HG03571 (cell line): Measurements from ENCODE around the gene NPDC1.

Source experiments
- ATAC-seq: cut with Tn5 transposase; IDR thresholded peaks from one replicate; pipeline ENCODE4 v1.9.1; 2021; ENCODE audit not compliant: unreplicated experiment

NPDC1 gene

DNA sequence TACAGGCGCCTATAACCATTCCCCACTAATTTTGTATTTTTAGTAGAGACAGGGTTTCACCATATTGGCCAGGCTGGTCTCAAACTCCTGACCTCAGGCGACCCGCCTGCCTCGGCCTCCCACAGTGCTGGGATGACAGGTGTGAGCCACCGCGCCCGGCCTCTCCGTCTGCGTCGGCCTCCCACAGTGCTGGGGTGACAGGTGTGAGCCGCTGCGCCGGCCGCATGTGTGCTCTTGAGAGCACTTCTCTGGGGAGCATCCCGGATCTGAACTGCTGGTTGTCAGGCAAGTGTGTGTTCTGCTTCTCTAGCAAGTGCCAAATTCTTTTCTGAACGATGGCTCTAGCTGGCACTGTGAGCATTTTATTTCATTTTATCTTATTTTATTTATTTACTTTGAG lies 11.6 kb upstream of the NPDC1 start:
- no peak for ATAC-seq

DNA sequence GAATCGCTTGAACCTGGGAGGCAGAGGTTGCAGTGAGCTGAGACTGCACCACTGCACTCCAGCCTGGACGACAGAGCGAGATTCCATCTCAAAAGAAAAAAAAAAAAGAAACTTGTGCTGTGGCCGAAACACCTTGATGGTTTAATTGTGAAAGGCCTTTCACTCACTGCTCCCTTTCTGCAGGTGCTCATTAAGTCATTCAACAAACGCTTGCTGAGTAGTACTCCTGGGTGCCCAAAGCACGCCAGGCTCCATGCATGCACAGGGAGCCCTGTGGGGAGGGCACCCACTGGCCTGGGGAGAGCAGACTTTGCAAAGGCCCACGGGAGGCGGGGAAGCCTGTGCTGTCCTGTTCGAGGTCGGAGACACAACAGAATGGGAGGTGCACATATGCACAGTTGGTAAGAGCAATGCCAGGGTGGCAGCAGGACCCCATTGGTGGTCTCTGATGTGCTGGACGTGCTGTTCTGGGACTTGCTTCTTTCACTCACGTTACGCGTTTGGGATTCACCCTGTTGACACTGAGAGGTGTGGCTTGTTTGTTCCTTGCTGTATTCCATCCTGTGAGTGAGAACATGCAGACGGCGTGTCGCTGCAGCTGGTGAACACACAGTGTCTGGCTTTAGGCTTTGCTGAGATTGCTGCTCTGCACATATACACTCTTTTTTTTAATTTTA lies 10.9 kb upstream of the NPDC1 start:
- no peak for ATAC-seq

DNA sequence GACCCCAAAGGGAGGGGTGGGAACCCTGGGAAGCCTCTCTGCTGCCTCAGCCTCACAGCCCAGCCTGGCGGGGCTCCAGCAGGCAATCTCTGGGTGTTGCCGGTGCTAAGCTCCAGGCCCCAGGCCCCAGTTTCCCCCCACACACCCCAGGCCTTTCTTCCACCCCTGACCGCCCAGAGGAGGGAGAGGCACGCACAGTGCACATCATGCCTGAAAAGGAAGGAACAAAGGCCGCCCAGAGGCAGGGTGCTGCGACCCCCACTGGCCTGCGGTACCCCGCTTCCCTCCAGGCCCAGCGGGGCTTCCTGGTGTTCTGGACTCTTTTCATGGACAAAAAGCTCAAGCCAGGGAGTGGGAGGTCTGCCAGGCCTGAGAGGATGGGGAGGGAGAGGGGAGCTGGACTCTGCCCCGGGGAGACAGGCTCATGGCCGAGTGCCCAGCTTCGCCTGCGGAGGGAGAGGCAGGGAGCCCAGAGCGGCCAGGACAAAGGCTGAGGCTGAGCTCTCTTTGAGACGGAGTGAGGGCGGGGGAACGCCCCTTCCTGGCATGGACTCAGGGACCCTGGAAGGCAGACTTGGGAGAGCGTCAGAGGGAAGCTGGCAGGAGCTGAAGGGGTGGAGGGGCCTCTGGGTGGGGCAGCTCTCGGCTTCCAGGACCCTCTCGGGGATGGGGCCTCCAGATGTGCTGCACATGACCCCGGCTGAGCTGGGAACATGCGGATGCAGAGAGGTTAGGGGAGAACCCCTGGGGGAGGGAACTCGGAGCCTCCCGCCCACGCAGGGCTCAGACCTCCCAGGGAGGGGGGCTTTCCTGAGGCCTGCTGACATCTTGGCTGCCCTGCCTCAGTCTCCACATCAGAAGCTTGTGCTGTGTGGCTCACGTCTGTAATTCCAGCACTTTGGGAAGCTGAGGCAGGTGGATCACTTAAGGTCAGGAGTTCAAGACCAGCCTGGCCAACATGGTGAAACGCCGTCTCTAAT lies 9.7 kb upstream of the NPDC1 start:
- ATAC-seq = no peak

DNA sequence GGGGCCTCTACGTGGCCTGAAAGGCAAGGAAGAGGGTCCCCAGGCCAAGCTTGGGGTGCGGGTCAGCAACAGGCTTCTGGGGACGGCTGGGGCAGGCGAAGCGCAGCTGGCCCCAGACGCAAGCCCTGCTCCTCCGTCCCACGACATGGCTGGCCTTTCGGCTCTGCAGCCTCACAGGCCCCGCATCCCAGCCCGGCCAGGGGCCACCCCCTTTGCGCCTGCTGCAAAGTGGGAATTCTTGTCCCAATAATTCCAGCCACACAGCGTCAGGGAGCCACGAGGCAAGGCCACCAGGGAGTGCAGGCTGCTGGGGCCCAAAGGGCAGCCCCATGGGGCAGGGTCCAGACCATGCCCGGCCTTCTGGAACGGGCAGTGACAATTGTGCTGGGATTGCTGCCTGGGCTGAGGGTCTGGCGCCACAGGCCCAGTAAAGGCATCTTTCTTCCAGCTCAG lies 9.0 kb upstream of the NPDC1 start:
- no peak for ATAC-seq

DNA sequence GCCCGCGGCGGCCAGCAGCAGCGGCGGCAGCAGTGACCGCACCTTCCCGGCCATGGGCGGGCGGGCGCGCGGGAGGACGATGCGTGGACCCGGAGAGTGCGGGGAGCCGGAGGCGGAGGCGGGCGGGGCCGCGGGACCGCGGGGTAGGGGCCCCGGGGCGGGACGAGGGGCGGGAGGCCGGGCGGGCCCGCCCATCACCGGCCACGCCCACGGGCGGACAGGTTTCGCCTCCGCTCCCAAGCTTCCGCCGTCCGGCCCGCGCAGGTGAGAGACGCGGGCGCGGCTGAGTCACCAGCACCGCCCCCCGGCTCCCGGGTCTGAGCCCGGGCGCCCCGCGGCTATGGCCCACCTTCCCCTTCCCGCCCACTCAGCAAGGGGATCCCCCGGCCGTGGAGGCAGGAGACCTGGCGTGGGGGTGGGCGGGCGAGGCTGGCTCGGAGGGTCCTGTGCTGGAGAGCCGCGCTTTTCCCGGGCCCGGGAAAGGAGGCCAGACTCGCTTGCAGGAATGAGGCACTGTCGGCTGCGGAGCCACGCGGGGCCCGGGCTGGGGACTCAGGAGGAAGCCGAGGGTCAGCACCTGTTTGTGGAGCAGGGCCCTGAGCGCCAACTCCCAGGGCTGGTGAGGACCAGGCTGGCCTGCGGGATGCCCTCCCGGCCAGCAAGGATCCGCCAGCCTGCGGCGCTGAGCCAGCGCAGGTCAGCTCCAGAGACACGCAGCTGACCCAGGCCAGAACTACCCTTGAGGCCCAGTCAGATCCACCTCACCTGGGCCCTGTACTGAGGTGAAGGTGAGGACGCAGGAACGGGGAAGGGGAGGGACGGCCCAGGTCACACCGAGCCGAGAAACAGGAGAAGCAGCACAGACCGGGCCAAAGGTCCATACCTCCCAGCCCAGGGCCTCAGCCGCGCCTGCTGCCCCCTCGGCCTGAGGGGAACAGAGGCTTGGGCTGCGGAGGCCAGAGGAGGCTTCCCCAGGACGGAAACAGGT lies 8.3 kb upstream of the NPDC1 start, which contains the start of gene ENTPD2:
TSS of gene ENTPD2 (minus strand) at position 118 of the 988 bp plus-strand sequence. CDS start at position 54, 64 bp downstream.
- no peak for ATAC-seq

DNA sequence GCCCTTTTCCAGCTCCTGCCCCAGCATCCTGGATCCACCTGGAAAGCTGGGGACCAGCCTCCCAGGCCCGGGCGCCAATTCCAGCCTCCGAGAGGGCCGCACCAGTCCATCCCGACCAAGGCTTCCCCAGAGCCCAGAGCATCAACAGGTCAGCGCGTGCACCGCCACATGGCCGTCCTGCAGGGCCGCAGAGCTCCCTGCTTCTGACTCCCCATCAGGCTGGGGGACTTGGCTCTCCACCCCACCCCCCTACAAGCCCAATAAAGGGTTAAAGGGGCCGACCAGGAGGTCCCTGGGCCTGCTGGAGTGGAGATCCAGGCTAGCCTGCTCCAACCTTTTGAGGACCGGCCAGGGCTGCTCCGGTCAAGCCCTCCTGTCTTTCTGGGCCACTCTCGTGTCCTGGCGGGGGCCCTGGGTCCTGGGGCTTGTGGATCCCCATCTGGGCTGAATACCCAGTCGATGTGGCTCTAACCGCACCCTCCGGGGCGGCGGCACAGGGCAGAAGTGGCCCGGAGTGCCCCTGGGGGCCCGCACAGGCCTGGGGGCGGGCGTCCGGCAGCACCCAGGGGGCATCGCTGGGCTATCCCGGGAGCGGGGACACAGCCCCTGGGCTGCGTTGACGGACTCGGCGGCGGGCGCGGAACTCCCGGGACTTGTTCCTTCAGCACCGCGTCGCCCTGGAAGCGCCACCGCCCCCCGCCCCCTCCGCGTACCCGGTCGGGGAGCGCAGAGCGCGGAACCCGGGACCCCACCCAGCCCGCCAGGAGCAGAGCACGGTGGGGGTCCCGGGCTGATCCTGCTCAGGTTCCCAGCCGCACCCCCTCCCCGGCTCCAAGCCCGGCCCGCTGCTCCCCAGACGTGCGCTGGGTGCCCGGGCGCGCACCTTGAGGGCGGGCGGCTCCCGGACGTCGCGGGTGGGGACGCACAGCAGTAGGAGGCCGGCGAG lies 7.3 kb upstream of the NPDC1 start:
- no peak for ATAC-seq

DNA sequence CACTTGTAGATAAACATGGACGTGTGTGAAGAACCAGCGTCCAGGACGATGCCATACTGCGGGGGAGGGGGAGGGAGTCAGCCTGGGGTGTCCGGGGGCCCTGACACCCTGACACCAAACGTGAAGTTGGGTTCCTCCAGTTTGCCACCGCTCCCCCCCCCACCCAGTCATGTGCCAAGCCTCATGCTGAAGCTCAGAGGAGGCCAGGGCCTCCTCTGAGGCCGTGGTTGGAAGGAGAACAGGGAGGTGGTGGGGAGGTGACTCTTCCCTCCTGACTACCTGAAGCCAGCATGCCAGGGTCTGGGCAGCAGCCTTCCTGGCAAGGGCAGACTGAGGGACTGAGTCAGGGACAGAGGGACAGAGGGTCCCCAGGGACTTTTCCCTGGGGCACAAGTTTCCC lies 6.3 kb upstream of the NPDC1 start:
- ATAC-seq = no peak

DNA sequence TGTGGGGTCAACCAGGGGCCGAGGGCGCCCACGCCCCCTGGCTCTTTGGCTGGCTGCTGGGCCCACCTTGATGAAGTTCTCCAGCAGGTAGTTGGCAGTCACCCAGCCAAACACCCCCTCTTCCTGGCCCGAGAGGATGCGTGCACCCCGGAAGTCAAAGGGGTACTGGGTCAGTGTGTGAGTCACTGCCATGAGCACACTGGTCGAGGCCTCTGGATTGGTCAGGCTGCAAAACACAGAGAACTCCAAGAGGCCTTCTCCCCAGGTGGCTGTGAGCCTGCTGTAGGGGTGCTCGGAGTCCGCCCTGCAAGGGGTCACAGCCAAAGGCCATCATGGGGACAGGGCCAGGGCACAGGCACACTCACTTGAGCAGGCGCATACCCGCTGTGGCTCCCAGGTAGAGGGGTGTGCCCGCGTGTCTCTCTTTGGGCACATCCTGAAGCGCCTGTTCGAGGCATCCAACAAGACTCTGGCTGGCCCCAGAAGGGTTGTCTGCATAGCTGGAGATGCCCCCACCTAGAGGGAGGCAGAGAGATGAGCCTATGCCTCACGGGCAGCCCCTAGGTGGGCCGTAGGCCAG lies 5.3 kb upstream of the NPDC1 start:
- no peak for ATAC-seq

DNA sequence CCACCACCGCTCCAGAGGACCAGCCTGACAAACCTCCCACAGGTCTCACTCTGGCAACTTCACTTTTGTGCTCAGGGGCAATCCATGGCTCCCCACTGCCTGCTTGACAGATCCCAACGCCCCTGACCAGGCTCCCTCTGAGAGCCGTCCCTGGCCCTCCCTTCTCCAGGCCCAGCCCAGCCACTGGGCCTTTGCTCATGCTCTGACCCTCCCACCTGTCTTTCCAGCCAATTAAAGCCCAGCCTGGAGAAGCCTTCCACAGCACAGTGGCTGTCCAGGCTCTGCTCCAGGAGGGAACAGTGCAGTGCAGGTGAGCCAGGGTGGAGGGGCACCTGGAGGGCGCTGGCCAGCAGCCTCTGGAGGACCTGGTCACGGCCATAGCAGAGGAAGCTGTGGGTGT lies 4.6 kb upstream of the NPDC1 start:
- no peak for ATAC-seq

DNA sequence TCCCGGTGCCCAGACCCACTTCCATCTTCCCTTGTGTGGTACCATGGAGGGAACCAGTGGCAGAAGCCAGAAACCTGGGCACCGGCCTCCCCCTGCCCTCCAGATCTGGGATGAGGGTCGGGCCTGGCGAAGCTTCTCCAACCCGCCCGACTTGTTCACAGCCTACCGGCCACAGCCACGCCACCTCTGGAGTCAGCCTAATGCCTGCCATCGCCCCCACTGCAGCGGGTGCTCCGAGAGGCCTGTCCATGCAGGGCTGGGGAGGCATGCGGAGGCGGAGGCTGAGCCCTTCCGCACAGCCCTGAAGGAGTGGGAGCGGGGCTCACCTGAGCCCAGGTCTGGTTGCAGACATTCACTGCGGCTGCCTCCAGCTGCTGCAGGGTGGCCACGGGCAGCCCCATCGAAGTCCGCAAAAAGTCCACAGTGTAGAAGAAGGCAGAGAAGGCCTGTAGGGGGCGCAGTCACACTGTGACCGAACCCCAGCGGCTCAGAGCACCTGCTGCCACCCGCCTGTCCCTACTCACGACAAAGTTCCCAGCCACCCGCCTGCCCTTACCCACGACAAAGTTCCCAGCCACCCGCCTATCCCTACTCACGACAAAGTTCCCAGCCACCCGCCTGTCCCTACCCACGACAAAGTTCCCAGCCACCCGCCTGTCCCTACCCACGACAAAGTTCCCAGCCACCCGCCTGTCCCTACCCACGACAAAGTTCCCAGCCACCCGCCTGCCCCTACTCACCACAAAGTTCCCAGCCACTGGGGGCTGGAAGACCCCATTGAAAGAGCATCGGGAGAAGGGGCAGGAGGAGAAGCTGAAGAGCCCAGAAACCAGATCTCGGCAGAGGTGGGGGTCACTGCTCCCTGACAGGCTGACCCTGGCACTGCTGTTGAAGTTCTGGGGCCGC lies 3.8 kb upstream of the NPDC1 start:
- no peak for ATAC-seq

DNA sequence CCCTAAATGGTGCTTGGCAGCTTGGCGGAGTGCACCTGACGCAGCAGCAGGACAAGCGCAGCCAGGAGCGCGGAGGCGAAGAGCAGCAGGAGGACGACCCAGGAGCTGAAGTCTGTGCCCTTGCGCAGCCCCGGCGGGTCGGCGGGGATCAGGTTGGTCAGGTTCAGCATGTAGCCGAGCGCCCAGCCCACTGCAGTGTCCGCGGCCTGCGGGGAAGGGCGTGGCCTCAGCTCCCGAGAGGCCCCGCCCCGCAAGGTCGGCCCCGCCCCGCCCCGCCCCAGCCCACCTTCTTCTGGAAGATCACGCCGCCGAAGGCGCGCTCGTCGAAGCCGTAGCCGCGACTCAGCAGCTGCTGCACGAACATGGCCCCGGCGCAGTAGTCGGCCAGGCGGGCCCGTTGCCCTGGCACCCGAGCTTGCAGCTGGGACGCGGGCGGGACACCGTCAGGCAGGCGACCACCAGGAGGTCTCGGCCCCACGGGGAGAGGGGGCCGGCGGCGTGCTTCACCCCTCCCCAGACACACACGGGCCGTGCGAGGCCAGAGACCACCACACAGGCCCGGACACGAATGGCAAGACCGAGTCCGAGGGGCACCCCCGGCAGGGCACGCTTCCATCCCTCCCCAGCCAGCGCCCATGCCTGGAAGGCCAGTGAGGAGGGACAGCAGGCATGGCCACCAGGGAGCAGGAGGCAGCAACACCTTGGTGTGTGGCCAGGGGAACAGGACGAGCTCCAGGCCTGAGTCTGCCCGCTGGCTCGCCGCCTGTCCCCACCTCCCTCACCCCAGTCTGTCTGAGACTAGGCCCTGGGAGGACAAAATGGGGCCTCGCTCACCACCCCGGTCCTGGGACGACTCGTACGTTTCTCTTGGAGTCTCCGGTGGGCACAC lies 2.9 kb upstream of the NPDC1 start:
- no peak for ATAC-seq

DNA sequence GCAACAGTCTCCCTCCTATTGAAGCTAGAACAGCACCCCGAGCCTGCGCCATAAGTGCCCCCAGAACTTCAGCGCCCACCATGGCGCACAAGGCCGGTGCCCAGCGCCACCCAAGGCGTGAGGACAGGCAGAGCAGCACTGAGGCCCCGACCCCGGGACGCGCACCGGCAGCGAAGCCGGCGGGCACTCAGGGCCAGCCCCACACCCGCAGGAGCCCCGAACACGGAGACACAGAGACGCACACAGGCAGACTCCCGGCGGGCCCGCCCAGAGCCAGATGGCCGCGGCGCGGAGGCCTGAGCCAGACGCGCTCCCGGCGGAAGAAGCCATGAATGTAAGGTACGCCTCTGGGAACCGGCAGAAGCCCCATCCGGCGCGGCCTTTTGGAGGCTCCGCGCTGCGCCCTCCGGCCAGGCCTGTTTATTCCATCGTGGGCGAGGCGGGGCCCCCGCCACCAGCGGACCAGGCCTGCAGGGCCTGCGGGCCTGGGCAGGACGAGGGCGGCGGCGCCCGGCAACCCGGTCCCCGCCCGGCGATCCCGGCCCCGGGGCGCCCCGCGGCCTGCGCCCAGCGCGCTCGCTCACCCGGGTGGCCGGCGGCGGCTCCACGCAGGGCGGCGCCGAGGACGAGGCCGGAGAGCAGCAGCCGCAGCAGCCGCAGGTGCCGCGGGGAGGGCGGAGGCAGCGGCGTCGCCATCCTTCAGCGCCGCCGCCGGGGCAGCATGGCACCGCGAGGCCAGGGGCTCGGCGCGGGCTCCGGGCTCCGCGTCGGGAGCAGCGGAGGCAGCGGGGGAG lies 486 bp downstream of the NPDC1 start:
- no peak for ATAC-seq

DNA sequence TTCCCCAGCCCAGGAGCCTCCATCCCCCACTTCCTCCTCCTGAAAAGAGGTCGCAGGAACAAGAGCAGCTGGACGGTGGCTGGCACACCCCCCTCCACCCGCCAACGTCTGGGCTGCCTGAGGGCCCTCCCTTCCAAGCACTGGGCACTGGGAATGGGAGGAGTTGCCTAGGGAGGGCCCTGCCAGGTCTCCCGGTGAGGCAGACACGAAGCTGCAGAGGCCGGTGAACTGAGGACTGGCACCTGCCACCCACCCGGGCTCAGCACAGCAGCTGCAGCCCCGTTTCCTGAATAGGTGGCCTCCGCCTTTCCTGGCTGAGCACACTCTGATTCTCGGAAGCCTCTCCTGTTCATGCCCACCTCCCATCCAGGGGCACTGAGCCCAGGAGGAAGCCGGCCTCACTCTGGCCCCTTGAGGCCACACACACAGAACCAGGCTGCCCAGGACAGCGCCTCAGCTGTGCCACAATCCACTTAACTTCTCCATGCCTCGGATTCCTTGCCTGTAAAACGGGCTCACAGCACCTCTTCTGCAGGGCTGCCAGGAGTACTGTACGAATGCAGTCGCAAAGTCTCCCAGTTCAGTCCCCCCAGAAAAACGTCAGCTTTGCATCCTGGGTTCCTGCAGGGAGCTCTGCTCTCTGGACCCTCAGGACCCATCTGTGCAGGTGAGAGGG lies 1.3 kb downstream of the NPDC1 start:
- no peak for ATAC-seq

DNA sequence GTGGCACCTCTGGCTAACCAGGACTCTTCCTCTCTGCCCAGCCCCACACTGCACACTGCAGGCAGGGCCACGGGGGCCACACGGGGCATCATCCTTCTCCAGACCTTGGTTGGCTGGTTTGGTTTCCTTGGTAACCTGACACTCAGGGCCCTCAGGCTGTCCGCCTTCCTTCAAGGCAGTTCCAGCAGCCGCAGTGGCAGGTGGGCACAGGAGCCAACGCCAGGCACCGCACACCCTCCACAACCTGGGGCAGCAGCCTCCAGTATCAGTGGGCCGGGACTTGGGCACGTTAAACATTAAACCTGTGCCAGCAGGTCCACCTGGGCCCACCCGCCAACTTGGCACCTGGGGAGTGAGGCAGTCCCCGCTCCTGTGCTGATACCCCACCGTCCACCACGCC lies 1.9 kb downstream of the NPDC1 start:
- no peak for ATAC-seq

DNA sequence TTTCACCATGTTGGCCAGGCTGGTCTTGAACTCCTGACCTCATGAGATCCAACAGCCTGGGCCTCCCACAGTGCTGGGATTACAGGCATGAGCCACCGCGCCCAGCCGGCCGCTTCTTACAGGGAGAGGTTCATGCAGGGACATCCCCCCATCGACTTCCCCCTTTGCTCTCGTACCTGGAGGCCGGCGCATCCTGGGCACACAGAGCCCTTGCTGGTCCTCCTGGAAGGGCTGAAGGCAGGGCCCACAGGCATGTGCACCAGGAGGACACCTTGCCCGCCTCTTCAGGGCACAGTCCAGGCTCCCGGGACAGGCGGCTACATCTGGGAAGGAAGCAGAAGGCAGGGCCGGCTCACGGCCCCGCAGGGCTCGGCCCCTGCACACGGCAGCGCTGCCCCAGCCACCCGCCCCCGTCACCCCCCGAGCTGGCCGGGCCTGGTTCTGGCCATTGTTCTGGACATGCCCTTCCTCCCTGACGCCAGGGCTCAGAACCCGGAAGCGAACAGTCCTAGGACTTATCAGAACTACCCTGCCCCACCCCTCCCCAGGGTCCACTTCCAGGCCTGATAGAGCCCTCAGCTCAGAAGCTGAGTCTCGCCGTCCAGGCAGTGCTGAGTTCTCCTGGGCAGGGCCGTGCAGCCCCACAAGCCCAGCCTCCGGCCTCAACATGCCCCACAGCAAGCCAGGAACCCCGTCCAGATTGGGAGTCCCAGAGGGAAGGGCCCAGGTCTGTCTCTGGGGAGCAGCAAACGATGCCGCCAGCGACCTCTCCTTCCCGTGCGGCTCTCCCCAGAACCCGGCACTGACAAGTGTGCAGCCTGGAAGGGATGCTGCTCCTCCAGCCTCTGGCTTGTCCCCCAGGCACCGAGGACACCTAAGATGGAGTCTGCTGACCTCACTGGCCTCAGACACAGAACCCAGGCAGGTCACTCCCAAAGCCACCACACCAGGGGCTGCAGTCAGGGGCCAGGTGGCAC lies 2.9 kb downstream of the NPDC1 start:
- no peak for ATAC-seq
